HG02759 (cell line): ENCODE results near the gene KCND2.
"Not testable (repeated sequence)": the region's sequence is repeated elsewhere in the genome, so short reads cannot be mapped to it uniquely, and the experiment has no call there.

Experiments
- ATAC-seq: cut with Tn5 transposase; IDR thresholded peaks from one replicate; pipeline ENCODE4 v1.9.1; 2021; ENCODE audit warnings: mild to moderate bottlenecking, moderate library complexity; ENCODE audit not compliant: unreplicated experiment

Gene KCND2

GRCh38 chr7:120733835-120734234, 460.9 kb downstream of the KCND2 start:
- no peak for ATAC-seq

DNA sequence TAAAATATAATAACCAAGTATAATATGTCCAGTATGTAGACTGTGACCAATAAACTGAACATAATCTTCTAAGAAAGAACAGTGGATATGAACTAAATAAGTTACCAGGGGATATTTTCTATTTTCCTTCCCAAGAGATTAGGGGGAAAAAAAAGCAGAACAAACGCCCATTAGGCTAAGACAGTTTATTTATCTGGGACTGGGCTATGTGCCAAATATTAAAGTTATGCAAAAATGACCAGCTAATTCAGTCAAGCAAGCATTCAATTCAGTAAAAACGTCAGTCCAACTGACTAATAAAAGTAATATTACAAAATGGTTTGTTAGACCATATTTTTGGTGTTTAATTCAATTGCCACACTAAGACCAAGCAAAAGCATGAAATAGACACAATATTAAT, 462.8 kb downstream of the KCND2 start:
- ATAC-seq, result no peak

- ATAC-seq, result no peak
Observed at GRCh38 chr7:120738816-120739215, 465.8 kb downstream of the KCND2 start.

DNA sequence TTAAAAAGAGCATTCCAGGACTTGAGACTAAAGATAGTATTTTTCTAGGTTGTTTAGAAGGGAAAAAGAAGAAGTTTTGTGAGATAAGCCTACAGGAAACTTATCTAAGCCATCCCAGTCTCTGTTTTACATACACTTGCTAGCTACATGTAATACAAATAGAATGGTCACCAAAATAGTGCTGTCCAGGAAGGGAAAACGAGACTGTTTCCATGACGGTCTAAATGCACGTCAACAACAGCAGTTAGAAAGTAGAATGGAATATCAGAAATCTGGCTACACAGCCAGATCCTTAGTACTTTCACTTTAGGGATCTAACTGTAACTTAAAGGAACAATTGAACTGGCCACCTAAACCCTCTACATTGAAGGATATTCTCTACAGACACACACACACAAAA, 467.4 kb downstream of the KCND2 start:
- no peak for ATAC-seq

GRCh38 chr7:120741371-120742042, 468.5 kb downstream of the KCND2 start:
- ATAC-seq, result no peak

DNA sequence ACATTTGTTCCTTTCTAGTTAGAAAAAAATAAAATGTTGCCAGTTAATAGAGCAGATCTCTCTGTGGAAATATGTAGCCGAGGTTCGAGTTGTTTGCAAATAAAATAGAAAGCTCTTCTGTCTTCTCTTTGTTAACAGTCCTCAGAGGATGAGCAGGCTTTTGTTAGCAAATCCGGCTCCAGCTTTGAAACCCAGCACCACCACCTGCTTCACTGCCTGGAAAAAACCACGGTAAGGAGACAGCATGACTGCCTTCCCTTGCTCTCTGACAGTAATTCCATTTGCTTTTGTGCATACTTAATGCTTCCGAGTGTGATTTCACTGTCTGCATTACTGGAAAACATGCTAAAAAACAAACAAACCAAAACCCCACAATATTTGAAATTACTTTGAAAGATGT, 469.4 kb downstream of the KCND2 start:
- no peak for ATAC-seq

DNA sequence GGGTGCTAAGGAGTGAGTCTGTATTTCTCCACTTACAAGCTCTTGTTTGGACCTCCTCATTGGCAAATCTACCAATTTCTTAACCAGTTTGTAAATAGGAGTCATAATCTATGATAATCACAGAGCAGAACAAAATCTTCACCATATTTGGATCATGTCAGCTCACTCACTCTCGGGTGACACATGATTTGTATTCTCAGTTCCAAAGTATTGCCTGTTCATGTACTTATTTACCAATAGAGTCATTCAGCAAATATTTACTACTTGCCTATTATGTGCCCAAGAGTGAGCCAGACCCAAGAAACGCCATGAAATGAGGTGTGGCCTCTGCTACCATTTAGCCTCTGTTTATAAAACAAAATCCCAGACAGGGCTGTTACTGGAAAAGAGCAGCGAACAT, 470.2 kb downstream of the KCND2 start:
- no peak for ATAC-seq

- no peak for ATAC-seq
Observed at GRCh38 chr7:120760050-120760449, 487.1 kb downstream of the KCND2 start.

GRCh38 chr7:120760851-120761250, 487.9 kb downstream of the KCND2 start:
- ATAC-seq, result no peak

- ATAC-seq, result no peak
Observed at GRCh38 chr7:120770206-120770605, 497.2 kb downstream of the KCND2 start.

GRCh38 chr7:120774481-120774880, 501.5 kb downstream of the KCND2 start:
- ATAC-seq, result no peak

- ATAC-seq, result no peak
Observed at GRCh38 chr7:120775755-120776154, 502.8 kb downstream of the KCND2 start.

DNA sequence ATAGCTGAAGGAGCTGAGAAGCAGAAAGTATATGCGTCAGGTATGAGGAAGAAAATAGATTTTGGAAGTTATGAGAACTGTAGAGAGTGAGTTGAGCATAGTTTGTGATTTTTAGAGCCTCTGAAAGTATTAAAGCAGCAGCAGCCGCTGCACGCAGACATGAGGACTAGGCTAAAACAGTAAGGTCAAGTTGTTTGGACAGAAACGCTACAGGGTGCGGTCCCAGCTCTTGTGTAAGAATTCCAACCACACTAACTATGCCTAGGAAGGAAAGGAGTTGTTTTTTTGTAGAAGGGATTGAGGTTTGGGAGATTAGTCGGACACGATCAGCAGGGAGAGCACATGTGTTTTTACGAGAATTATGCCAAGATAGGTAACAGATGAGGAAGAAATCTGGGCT, 506.1 kb downstream of the KCND2 start:
- ATAC-seq, result not testable (repeated sequence)

DNA sequence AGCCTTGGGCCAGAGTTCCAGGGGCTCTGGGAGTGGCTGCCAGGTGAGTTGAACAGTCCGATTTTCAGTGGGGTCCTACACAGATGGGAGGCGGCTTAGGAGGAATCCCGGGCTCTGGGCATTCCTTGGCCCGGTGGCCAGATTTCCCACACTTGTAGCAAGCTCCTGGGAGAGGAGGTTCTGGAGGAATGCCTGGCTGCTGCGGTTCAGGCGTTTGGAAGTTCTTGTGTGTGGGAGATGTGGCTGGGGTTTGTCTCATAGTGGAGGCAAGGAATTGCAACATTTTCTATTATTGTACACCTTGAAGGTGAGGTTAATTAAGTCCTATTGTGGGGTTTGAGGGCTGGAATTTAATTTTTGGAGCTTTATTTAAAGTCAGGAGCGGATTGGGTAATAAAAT, 507.5 kb downstream of the KCND2 start:
- not testable (repeated sequence) for ATAC-seq

- no peak for ATAC-seq
Observed at GRCh38 chr7:120780938-120781337, 508.0 kb downstream of the KCND2 start.

DNA sequence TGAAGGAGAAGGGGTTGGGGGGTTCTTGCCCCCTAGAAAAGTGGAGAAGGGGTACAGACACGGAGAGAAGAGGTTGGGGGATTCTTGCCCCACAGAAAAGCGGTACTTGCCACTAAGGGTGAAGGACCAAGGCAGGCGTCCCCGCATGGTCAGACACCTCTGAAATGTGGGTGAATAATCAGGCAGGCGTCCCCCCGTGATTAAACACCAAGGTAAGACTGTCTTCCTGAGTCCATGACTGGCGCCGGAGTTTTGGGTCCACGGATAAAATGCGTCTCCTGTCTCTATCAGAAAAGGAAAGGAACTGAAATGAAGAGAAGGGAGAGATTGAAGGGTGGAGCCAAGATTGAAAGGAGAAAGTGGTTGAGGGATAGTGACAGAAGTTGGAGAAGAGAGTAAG, 508.9 kb downstream of the KCND2 start:
- ATAC-seq, result not testable (repeated sequence)

DNA sequence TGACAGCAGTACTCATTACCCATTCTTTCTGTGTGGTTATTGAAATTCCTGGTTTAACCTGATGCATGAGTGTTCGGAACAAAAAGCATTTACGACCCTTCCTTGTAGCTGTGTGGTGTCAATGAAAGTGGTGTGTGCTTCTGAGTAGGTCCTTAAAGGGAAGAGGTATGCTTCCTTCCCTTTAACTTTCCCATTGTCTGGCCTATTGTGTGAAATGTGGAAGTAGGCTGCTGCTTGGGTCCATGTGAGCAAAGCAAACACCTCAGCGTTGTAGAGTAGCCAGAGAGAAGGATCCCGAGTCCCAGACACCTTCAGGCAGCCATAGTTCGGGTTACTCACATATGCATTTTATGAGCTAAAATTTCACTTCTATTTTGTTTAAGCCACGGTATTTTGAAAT, 510.3 kb downstream of the KCND2 start:
- ATAC-seq, result no peak

- no peak for ATAC-seq
Observed at GRCh38 chr7:120783721-120784120, 510.7 kb downstream of the KCND2 start.

DNA sequence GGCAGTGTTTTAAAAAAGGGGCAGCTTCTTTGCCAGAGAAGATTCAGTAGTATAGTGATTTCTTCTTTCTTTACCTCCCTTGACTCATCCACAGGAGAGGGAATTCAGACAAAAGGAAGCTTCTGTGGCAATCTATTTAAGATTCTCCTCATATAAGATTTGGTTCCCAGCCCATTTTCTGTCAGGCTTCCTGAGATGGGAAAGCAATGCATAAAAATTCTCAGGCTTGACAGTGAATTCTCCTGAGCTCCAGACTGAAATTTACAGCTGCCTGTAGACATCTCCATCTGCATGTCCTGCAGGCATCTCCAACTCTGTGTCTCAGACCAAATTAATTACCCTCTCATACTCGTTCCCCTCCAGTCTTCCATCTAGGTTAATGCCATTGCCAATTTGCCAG, 512.1 kb downstream of the KCND2 start:
- ATAC-seq, result no peak

DNA sequence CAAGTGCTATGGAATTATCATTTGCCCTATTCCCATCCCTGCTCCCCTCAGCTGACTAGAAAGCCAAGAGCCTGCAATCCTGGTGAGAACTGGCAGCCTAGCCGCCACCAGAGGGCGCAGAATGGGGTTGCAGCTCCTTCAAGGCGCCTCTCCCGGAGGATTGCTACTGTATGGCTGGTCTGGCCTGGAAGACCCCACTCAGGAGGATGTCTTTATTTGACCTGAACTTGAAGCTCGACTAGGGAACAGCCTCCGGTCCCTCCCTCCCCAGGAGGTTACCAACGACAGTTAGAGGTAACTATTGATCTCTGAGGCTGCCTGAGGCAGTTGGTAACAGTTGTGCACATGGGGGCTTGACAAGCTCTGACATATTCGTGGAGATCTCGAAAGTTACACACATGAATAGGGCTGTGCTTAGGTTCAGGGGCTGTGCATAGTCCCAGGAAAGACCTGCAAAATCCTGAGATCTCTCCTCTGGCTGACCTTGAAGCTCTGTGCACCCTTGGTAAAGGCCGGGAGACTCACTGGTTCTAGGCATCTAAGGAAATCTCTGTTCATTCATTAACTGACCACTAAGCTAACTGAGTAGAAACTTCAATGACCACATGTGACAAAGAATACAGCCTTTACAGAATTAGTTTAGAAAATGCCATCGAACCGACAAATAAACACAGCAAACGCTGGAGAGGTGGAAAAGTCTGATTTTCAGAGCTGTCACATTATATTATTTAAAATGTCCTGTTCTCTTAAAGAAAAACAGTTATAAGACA, 519.3 kb downstream of the KCND2 start:
- peak; percentile 97 for ATAC-seq

GRCh38 chr7:120792861-120793130, 519.8 kb downstream of the KCND2 start:
- ATAC-seq, result no peak

- ATAC-seq, result no peak
Observed at GRCh38 chr7:120793213-120793936, 520.4 kb downstream of the KCND2 start.
